Type B pancreatic cell (in vitro differentiated cells): ENCODE measurements around the gene ARHGDIB. TPM values are rescaled to one million over a fixed set of nuclear protein-coding genes. Genes with fewer than 3 reads are reported as not detected.

Experiments
- DNase-seq: peaks from one replicate; pipeline ENCODE4 v3.0.0; 2021; ENCODE audit warnings: mixed read lengths; ENCODE audit not compliant: unreplicated experiment; ENCODE audit errors: extremely low spot score
- H3K27ac Mint-ChIP-seq: 2 replicates; pipeline ENCODE4 v1.8.0; 2021; ENCODE audit warnings: mild to moderate bottlenecking, mixed read lengths
- H3K27me3 Mint-ChIP-seq: 2 replicates; pipeline ENCODE4 v1.8.0; 2021; ENCODE audit warnings: mixed read lengths
- H3K36me3 Mint-ChIP-seq: 2 replicates; pipeline ENCODE4 v1.8.0; 2021; ENCODE audit warnings: mixed read lengths
- H3K4me1 Mint-ChIP-seq: one replicate; pipeline ENCODE4 v1.8.0; 2021; ENCODE audit warnings: mixed read lengths; ENCODE audit not compliant: unreplicated experiment
- H3K4me3 Mint-ChIP-seq: 2 replicates; pipeline ENCODE4 v1.8.0; 2021; ENCODE audit warnings: mild to moderate bottlenecking, mixed read lengths
- H3K9me3 Mint-ChIP-seq: 2 replicates; pipeline ENCODE4 v1.8.0; 2021; ENCODE audit warnings: mixed read lengths
- CTCF ChIP-seq: fragments of 200-600 bp; sonication (generic); conservative IDR thresholded peaks from 2 replicates; pipeline ENCODE4 v1.5.0; 2021; ENCODE audit warnings: antibody characterized with exemption, mild to moderate bottlenecking
- total RNA-seq: library from RNA; stranded (reverse); gene quantifications from 2 replicates; pipeline ENCODE4 v1.2.1, GENCODE V29; 2021; ENCODE audit warnings: low replicate concordance

The ARHGDIB gene
- total RNA-seq, 1 donor from 2014 or later: 17.0 TPM

- H3K4me1 Mint-ChIP-seq: no peaks in the 10 kb centered on the region
- H3K27ac Mint-ChIP-seq: no peak overlapping the region
- peaks cover 27% of the 10 kb centered on the region for H3K36me3 Mint-ChIP-seq
- no peaks in the 10 kb centered on the region for H3K27me3 Mint-ChIP-seq
- TF ChIP-seq CTCF: no peak
- DNase-seq: no peak
- H3K9me3 Mint-ChIP-seq: no peaks in the 10 kb centered on the region
- no peak overlapping the region for H3K4me3 Mint-ChIP-seq
These were observed 40.2 kb downstream of the ARHGDIB start for GRCh38 chr12:14921218-14921617.

GRCh38 chr12:14920475-14921126 lies 40.8 kb downstream of the ARHGDIB start:
- H3K4me1 Mint-ChIP-seq: peaks cover 2% of the 10 kb centered on the region
- no peak overlapping the region for H3K4me3 Mint-ChIP-seq
- H3K36me3 Mint-ChIP-seq: peaks cover 29% of the 10 kb centered on the region
- H3K27ac Mint-ChIP-seq: no peak overlapping the region
- no peaks in the 10 kb centered on the region for H3K27me3 Mint-ChIP-seq
- no peak for TF ChIP-seq CTCF
- no peaks in the 10 kb centered on the region for H3K9me3 Mint-ChIP-seq
- no peak for DNase-seq

GRCh38 chr12:14919455-14919854 lies 41.9 kb downstream of the ARHGDIB start:
- no peak for TF ChIP-seq CTCF
- H3K4me1 Mint-ChIP-seq: peaks cover 9% of the 10 kb centered on the region
- no peak overlapping the region for H3K4me3 Mint-ChIP-seq
- peaks cover 36% of the 10 kb centered on the region for H3K36me3 Mint-ChIP-seq
- H3K27me3 Mint-ChIP-seq: no peaks in the 10 kb centered on the region
- no peaks in the 10 kb centered on the region for H3K9me3 Mint-ChIP-seq
- no peak for DNase-seq
- no peak overlapping the region for H3K27ac Mint-ChIP-seq

GRCh38 chr12:14915736-14916135 lies 45.7 kb downstream of the ARHGDIB start:
- no peak overlapping the region for H3K27ac Mint-ChIP-seq
- peaks cover 42% of the 10 kb centered on the region for H3K36me3 Mint-ChIP-seq
- no peak overlapping the region for H3K4me3 Mint-ChIP-seq
- H3K9me3 Mint-ChIP-seq: no peaks in the 10 kb centered on the region
- no peak for TF ChIP-seq CTCF
- H3K27me3 Mint-ChIP-seq: no peaks in the 10 kb centered on the region
- no peak for DNase-seq
- peaks cover 18% of the 10 kb centered on the region for H3K4me1 Mint-ChIP-seq

GRCh38 chr12:14913381-14913781 lies 48.0 kb downstream of the ARHGDIB start:
- no peak overlapping the region for H3K4me3 Mint-ChIP-seq
- no peaks in the 10 kb centered on the region for H3K9me3 Mint-ChIP-seq
- TF ChIP-seq CTCF: no peak
- DNase-seq: no peak
- H3K27ac Mint-ChIP-seq: no peak overlapping the region
- H3K27me3 Mint-ChIP-seq: no peaks in the 10 kb centered on the region
- peaks cover 44% of the 10 kb centered on the region for H3K36me3 Mint-ChIP-seq
- peaks cover 18% of the 10 kb centered on the region for H3K4me1 Mint-ChIP-seq
